SU-DHL-6 (cell line): ENCODE measurements around the gene PRPS1.

Experiments used
- H2AFZ ChIP-seq: fragments of 200-600 bp; sonication (generic); 2 replicates; pipeline ENCODE4 v1.6.1; 2014; ENCODE audit warnings: low read depth, mild to moderate bottlenecking, moderate library complexity, mixed read lengths, antibody characterized with exemption, low read length; ENCODE audit not compliant: severe bottlenecking
- H3F3A ChIP-seq: fragments of 200-600 bp; shearing (Covaris generic); 2 replicates; pipeline ENCODE4 v1.6.0; 2016; ENCODE audit warnings: antibody characterized with exemption, mild to moderate bottlenecking; ENCODE audit not compliant: insufficient read depth
- H3K27ac ChIP-seq: fragments of 200-600 bp; sonication (generic); 2 replicates; pipeline ENCODE4 v1.5.1; 2016; ENCODE audit warnings: low read depth, mild to moderate bottlenecking, low read length, moderate library complexity, mixed read lengths
- H3K27me3 ChIP-seq: fragments of 200-600 bp; sonication (generic), shearing (Covaris generic); 2 replicates; pipeline ENCODE4 v1.6.0; 2014; ENCODE audit warnings: mild to moderate bottlenecking, low read length
- H3K36me3 ChIP-seq: fragments of 200-600 bp; sonication (generic); 2 replicates; pipeline ENCODE4 v1.6.1; 2014; ENCODE audit warnings: mild to moderate bottlenecking, low read length, mixed read lengths
- H3K4me2 ChIP-seq: fragments of 300-600, 200-600 bp; shearing (Covaris generic), sonication (generic); 2 replicates; pipeline ENCODE4 v1.6.0; 2014; ENCODE audit warnings: low read length, low read depth, mild to moderate bottlenecking; ENCODE audit not compliant: poor library complexity, severe bottlenecking
- H3K4me3 ChIP-seq: fragments of 200-600 bp; sonication (generic); 2 replicates; pipeline ENCODE4 v1.5.1; 2014; ENCODE audit warnings: antibody characterized with exemption, low read length, mild to moderate bottlenecking, mixed read lengths; ENCODE audit not compliant: insufficient read depth, poor library complexity, severe bottlenecking
- H3K79me2 ChIP-seq: fragments of 200-600 bp; sonication (generic); 2 replicates; pipeline ENCODE4 v1.6.1; 2014; ENCODE audit warnings: mild to moderate bottlenecking, low read length, moderate library complexity; ENCODE audit not compliant: insufficient read depth
- H3K9ac ChIP-seq: fragments of 200-600 bp; sonication (generic); 2 replicates; pipeline ENCODE4 v1.7.0; 2014; ENCODE audit warnings: mild to moderate bottlenecking, low read length
- H3K9me2 ChIP-seq: fragments of 200-600 bp; sonication (generic); replicated peaks from 2 replicates; pipeline ENCODE4 v1.6.1; 2014; ENCODE audit warnings: low read length; ENCODE audit not compliant: insufficient read depth
- H3K9me3 ChIP-seq: fragments of 200-600 bp; sonication (generic); 2 replicates; pipeline ENCODE4 v1.6.1; 2014; ENCODE audit warnings: low read length, mixed read lengths; ENCODE audit not compliant: insufficient read depth
- H4K20me1 ChIP-seq: fragments of 200-600 bp; sonication (generic); 2 replicates; pipeline ENCODE4 v1.6.1; 2014; ENCODE audit warnings: low read depth, mild to moderate bottlenecking, antibody characterized with exemption, low read length, moderate library complexity, mixed read lengths
- CTCF ChIP-seq: fragments of 200-600 bp; sonication (generic); IDR thresholded peaks from one replicate; pipeline ENCODE4 v1.5.1; 2017; ENCODE audit warnings: antibody characterized with exemption, mild to moderate bottlenecking, low read length, moderate library complexity; ENCODE audit not compliant: insufficient read depth, poor library complexity, severe bottlenecking
- EZH2phosphoT487 ChIP-seq: fragments of 200-600 bp; sonication (generic), shearing (Covaris generic); conservative IDR thresholded peaks from 2 replicates; pipeline ENCODE4 v1.6.1; 2018; ENCODE audit warnings: mild to moderate bottlenecking, antibody characterized with exemption, low read length, moderate library complexity, mixed read lengths

PRPS1 gene

GRCh38 chrX:107629540-107629909 lies 1.2 kb downstream of the PRPS1 start:
- H3K27ac ChIP-seq, result no peak overlapping the region
- peak overlapping the region; percentile 84 for H3K4me3 ChIP-seq
- no peaks in the 10 kb centered on the region for H3F3A ChIP-seq
- no peaks in the 10 kb centered on the region for H3K9me2 ChIP-seq
- no peaks in the 10 kb centered on the region for H4K20me1 ChIP-seq
- H2AFZ ChIP-seq, result no peak overlapping the region
- no peaks in the 10 kb centered on the region for H3K27me3 ChIP-seq
- no peak for TF ChIP-seq EZH2phosphoT487
- TF ChIP-seq CTCF, result no peak
- H3K4me2 ChIP-seq, result peak overlapping the region; percentile 96
- peaks cover 56% of the 10 kb centered on the region for H3K79me2 ChIP-seq
- H3K9me3 ChIP-seq, result no peaks in the 10 kb centered on the region
- H3K9ac ChIP-seq, result peak overlapping the region; percentile 88
- no peaks in the 10 kb centered on the region for H3K36me3 ChIP-seq

- Histone ChIP-seq H4K20me1 (no peaks in the 10 kb centered on the region), H3F3A (no peaks in the 10 kb centered on the region), H3K79me2 (peaks cover 62% of the 10 kb centered on the region), H3K9ac (peak overlapping the region; percentile 88), H3K36me3 (no peaks in the 10 kb centered on the region), H3K27me3 (no peaks in the 10 kb centered on the region), H3K9me2 (no peaks in the 10 kb centered on the region), H3K4me3 (peak overlapping the region; percentile 84), H3K9me3 (no peaks in the 10 kb centered on the region), H3K4me2 (peak overlapping the region; percentile 96), H2AFZ (no peak overlapping the region), H3K27ac (no peak overlapping the region)
- TF ChIP-seq CTCF (no peak), EZH2phosphoT487 (no peak)
Measured at GRCh38 chrX:107630031-107630689, 1.9 kb downstream of the PRPS1 start.

GRCh38 chrX:107632346-107632745 lies 4.0 kb downstream of the PRPS1 start:
- Histone ChIP-seq H2AFZ (no peak overlapping the region), H3K9me2 (no peaks in the 10 kb centered on the region), H3K4me3 (no peak overlapping the region), H3K4me2 (no peak overlapping the region), H3K27ac (no peak overlapping the region), H3K79me2 (peaks cover 77% of the 10 kb centered on the region), H3K9me3 (no peaks in the 10 kb centered on the region), H3K36me3 (no peaks in the 10 kb centered on the region), H3K27me3 (no peaks in the 10 kb centered on the region), H3F3A (no peaks in the 10 kb centered on the region), H4K20me1 (no peaks in the 10 kb centered on the region), H3K9ac (no peak overlapping the region)
- TF ChIP-seq CTCF (no peak), EZH2phosphoT487 (no peak)
